22Rv1 (cell line): ENCODE measurements around the gene DENND1A.

Source experiments
- H3K27ac ChIP-seq: fragments of 450-650 bp; 2 replicates; pipeline ENCODE4 v1.5.1; 2017
- ZFX ChIP-seq: fragments of 450-650 bp; IDR thresholded peaks from 2 replicates; pipeline ENCODE4 v1.6.1; 2017; ENCODE audit warnings: antibody characterized with exemption, borderline replicate concordance
- TF ChIP-seq, protein P1 (sequence below): fragments of 450-650 bp; IDR thresholded peaks from 2 replicates; pipeline ENCODE4 v1.5.1; 2017; ENCODE audit warnings: mild to moderate bottlenecking

DENND1A gene

GRCh38 chr9:123422635-123423310, 507.2 kb downstream of the DENND1A start:
- no peak for TF ChIP-seq ZFX
- TF ChIP-seq, protein P1, sequence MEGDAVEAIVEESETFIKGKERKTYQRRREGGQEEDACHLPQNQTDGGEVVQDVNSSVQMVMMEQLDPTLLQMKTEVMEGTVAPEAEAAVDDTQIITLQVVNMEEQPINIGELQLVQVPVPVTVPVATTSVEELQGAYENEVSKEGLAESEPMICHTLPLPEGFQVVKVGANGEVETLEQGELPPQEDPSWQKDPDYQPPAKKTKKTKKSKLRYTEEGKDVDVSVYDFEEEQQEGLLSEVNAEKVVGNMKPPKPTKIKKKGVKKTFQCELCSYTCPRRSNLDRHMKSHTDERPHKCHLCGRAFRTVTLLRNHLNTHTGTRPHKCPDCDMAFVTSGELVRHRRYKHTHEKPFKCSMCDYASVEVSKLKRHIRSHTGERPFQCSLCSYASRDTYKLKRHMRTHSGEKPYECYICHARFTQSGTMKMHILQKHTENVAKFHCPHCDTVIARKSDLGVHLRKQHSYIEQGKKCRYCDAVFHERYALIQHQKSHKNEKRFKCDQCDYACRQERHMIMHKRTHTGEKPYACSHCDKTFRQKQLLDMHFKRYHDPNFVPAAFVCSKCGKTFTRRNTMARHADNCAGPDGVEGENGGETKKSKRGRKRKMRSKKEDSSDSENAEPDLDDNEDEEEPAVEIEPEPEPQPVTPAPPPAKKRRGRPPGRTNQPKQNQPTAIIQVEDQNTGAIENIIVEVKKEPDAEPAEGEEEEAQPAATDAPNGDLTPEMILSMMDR, result no peak

DNA sequence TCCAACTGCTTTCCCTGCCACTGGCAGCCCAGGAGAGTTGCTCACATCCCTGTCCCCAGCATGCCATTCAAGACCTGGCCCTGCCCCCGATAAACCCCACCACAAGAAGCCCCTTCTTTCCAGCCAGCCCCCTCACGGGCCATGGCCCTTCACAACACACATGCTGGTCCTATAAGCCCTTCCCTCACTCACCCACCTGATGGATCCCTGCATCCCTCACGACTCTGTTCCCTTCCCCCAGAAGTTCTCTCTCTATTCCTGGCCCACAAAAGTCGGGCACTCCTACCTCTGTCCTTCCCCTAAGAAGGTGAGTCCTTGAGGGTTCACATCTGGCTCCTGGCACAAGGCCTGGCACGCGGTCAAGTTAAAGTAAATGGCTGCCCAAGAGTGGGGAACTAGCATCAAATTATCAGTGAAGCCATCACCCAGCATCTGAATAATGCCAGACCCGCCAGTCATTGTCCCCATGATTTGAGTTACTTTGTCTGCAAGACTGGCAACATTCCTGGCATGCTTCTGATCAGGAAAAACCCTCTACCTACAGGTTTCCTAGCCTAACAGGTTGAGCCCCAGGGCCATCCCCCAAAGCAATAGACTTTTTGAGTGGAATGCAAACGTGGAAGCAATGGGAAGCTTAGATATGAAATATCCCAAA, 508.0 kb downstream of the DENND1A start:
- H3K27ac ChIP-seq, result no peak overlapping the region
- no peak for TF ChIP-seq ZFX
- TF ChIP-seq, protein P1, result no peak

More at GRCh38 chr9:123422635-123423310, 507.2 kb downstream of the DENND1A start:
- H3K27ac ChIP-seq, result no peak overlapping the region

GRCh38 chr9:123421186-123421585, 508.7 kb downstream of the DENND1A start:
- H3K27ac ChIP-seq, result no peak overlapping the region
- TF ChIP-seq, protein P1, result no peak
- TF ChIP-seq ZFX, result no peak

DNA sequence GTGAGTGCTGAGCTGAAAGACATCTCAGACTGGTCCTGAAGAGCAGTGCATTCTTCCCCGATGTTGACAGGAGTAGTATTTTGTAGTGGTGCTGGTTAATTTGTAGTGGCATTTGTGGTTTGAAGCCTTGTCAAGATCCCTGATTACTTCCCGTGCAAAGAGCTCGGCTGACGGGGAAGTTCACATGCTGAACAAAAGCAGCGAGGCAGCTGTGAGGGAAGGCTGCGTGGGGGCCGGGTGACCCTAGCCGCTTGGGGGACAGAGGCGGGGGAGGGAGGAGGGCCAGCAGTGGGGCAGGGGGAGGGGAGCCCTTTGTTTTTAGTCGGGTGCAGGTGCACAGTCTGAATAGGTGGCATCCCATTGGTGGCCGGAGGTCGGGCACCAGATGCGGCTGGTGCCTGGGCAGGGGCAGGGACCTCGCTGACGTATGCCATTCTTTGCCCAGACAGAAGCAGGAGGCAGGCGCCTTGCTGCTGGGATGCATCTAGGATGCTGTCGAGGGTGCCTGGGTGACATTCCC, 509.3 kb downstream of the DENND1A start:
- H3K27ac ChIP-seq, result no peak overlapping the region
- TF ChIP-seq, protein P1, result no peak
- no peak for TF ChIP-seq ZFX

DNA sequence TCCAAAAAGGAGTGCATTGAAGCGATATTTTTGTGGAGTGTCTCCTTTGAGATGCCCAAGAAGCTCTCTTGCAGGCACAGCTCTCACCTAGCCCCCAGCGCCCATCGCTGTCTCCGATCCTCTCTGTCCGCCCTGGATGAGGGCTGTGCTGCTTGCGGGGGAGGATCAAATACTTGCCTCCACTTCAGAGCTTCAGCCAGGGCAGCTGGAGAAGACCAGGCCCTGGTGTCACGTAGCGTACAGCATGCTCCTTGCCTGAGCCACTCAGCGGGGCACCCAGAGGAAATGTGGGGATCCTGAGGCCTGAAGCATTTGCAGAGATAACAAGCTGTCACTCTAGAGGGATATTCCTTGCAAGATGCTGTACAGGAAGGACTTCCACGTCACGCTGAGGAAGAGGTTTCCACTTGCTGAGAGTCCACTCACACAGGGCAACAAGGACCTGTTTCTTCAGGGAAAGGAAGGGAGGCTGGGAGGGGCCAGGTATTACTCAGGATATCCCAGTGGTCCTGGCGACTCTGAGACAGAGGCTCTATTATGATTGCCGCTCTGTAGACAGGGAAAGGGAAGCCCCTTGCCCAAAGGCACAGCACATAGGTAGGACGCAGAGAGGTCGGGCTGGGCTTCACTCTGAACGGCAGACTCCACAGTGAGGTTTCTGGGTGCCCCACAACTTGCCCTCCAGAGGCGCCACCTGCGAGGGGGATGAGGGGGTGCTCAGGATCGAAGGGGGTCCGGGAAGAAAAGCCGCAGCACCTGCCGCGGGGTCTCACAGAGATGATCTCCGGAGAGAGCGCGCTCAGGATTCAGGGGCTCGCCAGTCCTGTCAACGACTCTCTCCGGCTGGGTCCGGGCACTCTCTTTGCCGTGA, 510.0 kb downstream of the DENND1A start:
- no peak for TF ChIP-seq ZFX
- TF ChIP-seq, protein P1, result no peak
- H3K27ac ChIP-seq, result no peak overlapping the region

- TF ChIP-seq ZFX, result no peak
- TF ChIP-seq, protein P1, result no peak
- no peak overlapping the region for H3K27ac ChIP-seq
These were observed 510.8 kb downstream of the DENND1A start for GRCh38 chr9:123419091-123419490.
